Neutrophil (primary cell): ENCODE measurements around the gene CCDC85A.

Experiments used
- H3K27ac ChIP-seq: fragments of 200-600 bp; sonication (generic); 2 replicates; pipeline ENCODE4 v1.5.1; 2016; ENCODE audit warnings: mild to moderate bottlenecking, moderate library complexity
- H3K27me3 ChIP-seq: fragments of 200-600 bp; sonication (generic); 2 replicates; pipeline ENCODE4 v1.6.0; 2016; ENCODE audit warnings: mild to moderate bottlenecking
- H3K36me3 ChIP-seq: fragments of 200-600 bp; sonication (generic); 2 replicates; pipeline ENCODE4 v1.5.1; 2017
- H3K4me1 ChIP-seq, 2 experiments: fragments of 200-600 bp in 1 of 2; sonication (generic) in 1 of 2; 1 replicate in 1 of 2; 2 replicates in 1 of 2; pipeline versions ENCODE4 v1.5.1 to v1.6.1; 2013 to 2016; ENCODE audit warnings: low read depth in 1 of 2, low read length in 1 of 2, mild to moderate bottlenecking in 1 of 2, moderate library complexity in 1 of 2; ENCODE audit not compliant: control insufficient read depth in 1 of 2, insufficient read depth in 1 of 2
- H3K4me3 ChIP-seq, 2 experiments: fragments of 200-600 bp in 1 of 2; sonication (generic) in 1 of 2; 1 replicate in 1 of 2; 2 replicates in 1 of 2; pipeline ENCODE4 v1.5.1; 2013 to 2016; ENCODE audit warnings: low read depth in 1 of 2, low read length in 1 of 2, mild to moderate bottlenecking in 1 of 2, moderate library complexity in 1 of 2
- H3K9me3 ChIP-seq: fragments of 200-600 bp; sonication (generic); 2 replicates; pipeline ENCODE4 v1.5.1; 2016
- CTCF ChIP-seq: fragments of 200-600 bp; sonication (generic); IDR thresholded peaks from 2 replicates; pipeline ENCODE4 v1.5.1; 2016; ENCODE audit warnings: antibody characterized with exemption

The CCDC85A gene

GRCh38 chr2:56240210-56240609 lies 56.4 kb downstream of the CCDC85A start:
- H3K4me3 ChIP-seq = no peak overlapping the region
- H3K36me3 ChIP-seq = no peaks in the 10 kb centered on the region
- H3K27me3 ChIP-seq = no peaks in the 10 kb centered on the region
- H3K9me3 ChIP-seq = no peaks in the 10 kb centered on the region
- H3K4me1 ChIP-seq = no peaks in the 10 kb centered on the region
- TF ChIP-seq CTCF = no peak
- H3K27ac ChIP-seq = no peak overlapping the region

- Histone ChIP-seq H3K4me3 (no peak overlapping the region), H3K27me3 (no peaks in the 10 kb centered on the region), H3K27ac (no peak overlapping the region), H3K9me3 (no peaks in the 10 kb centered on the region), H3K36me3 (no peaks in the 10 kb centered on the region), H3K4me1 (no peaks in the 10 kb centered on the region)
- no peak for TF ChIP-seq CTCF
Observed at GRCh38 chr2:56244506-56244905, 60.7 kb downstream of the CCDC85A start.

GRCh38 chr2:56244911-56245530 lies 61.2 kb downstream of the CCDC85A start:
- Histone ChIP-seq H3K27me3 (no peaks in the 10 kb centered on the region), H3K27ac (no peak overlapping the region), H3K4me3 (no peak overlapping the region), H3K36me3 (no peaks in the 10 kb centered on the region), H3K9me3 (no peaks in the 10 kb centered on the region), H3K4me1 (no peaks in the 10 kb centered on the region)
- no peak for TF ChIP-seq CTCF

DNA sequence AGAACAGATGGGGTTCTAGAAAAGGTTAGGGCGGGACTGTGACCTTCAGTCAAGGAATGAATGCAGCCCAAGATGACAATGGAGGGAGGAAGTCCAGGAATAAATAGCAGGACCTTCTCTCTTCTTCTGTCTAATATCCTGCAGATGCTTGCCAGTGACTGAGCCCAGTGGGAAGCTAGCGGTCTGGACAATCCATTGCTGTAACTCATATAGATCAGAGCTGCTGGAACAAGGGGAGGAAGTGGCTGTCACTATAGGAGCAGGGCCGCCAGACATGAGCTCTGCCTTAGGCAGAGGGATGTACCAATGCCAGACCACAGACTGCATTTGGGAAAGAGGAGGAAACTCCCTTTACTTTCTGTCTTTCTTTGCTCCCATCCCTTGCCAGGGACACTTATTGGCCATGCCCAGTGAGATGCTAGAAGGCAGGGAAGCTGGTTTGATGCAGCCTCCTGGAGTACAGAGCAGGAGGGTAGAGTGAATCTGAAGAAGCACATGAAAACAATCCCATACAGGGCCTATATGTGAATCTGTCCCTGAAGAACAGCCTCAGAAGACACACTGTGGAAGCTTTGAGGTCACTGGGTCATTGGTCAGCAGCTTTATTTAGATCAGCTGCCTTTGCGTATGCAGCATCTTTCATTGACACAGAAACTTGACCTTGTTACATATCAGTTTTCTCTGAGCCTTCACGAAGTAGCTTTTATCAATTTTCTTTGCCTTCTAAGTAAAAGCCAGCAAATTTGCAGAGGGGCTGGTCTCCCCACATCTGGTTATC lies 65.4 kb downstream of the CCDC85A start:
- no peaks in the 10 kb centered on the region for H3K27me3 ChIP-seq
- no peaks in the 10 kb centered on the region for H3K9me3 ChIP-seq
- H3K4me1 ChIP-seq = no peaks in the 10 kb centered on the region
- no peak overlapping the region for H3K27ac ChIP-seq
- no peak for TF ChIP-seq CTCF
- H3K36me3 ChIP-seq = no peaks in the 10 kb centered on the region
- no peak overlapping the region for H3K4me3 ChIP-seq

GRCh38 chr2:56250153-56250729 lies 66.5 kb downstream of the CCDC85A start:
- Histone ChIP-seq H3K9me3 (no peaks in the 10 kb centered on the region), H3K27me3 (no peaks in the 10 kb centered on the region), H3K27ac (no peak overlapping the region), H3K4me3 (no peak overlapping the region), H3K36me3 (no peaks in the 10 kb centered on the region), H3K4me1 (no peaks in the 10 kb centered on the region)
- no peak for TF ChIP-seq CTCF
